Measurements from ENCODE around the gene CDKN3.
"Not testable (repeated sequence)": the region's sequence is repeated elsewhere in the genome, so short reads cannot be mapped to it uniquely, and the experiment has no call there.

CDKN3 gene

DNA sequence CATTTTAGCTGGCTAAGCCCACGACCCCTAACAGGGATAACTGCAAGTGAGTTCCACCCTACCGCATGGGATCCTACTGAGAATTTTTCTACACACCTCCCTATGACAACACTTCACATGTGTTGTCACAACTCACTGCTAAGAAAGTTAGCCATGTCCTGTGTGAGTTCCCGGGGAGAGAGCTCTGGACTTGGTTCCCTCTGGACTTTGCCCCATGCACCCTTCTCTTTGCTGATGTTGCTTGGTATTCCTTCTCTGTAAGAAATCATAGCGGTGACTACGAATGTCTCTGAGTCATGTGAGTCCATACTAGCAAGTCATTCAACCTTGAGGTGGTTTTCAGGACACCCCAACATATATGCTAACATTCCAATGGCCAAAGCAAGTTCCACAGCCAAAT, 9.5 kb upstream of the CDKN3 start:
- DNase-seq (ENCODE audit: low read depth): no peak
- TF ChIP-seq CTCF (IDR thresholded peaks at IDR 0.05; ENCODE audit: low read depth, low read length, missing control alignments): no peak
- no peak overlapping the region for H3K4me3 ChIP-seq (ENCODE audit: low read depth, low read length)

GRCh38 chr14:54392131-54392859, 4.5 kb upstream of the CDKN3 start:
- no peak for TF ChIP-seq CTCF (IDR thresholded peaks at IDR 0.05; ENCODE audit: low read depth, low read length, missing control alignments)
- no peak overlapping the region for H3K4me3 ChIP-seq (ENCODE audit: low read depth, low read length)
- no peak for DNase-seq (ENCODE audit: low read depth)

DNA sequence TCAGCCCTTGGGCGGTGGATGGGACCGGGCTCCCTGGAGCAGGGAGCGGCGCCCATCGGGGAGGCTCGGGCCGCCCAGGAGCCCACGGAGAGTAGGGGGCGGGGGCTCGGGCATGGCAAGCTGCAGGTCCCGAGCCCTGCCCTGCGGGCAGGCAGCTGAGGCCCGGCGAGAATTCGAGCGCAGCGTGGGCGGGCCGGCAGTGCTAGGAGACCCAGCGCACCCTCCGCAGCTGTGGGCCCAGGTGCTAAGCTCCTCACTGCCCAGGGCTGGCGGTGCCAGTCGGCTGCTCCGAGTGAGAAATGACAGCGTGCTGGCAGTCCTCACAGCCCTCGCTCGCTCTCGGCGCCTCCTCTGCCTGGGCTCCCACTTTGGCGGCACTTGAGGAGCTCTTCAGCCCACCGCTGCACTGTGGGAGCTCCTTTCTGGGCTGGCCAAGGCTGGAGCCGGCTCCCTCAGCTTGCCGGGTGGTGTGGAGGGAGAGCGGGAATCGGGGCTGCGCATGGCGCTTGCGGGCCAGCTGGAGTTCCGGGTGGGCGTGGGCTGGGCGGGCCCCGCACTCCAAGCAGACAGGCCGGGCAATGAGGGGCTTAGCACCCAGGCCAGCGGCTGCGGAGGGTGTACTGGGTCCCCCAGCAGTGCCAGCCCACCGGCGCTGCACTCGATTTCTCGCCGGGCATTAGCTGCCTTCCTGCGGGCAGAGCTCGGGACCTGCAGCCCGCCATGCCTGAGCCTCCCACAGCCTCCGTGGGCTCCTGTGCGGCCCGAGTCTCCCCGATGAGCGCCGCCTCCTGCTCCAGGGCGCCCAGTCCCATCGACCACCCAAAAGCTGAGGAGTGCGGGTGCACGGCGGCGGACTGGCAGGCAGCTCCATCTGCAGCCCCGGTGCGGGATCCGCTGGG, 3.6 kb upstream of the CDKN3 start:
- DNase-seq (ENCODE audit: low read depth); H3K4me3 ChIP-seq (ENCODE audit: low read depth, low read length): not testable (repeated sequence)

GRCh38 chr14:54394596-54394995, 2.2 kb upstream of the CDKN3 start:
- no peak for TF ChIP-seq CTCF (IDR thresholded peaks at IDR 0.05; ENCODE audit: low read depth, low read length, missing control alignments)
- no peak for DNase-seq (ENCODE audit: low read depth)
- H3K4me3 ChIP-seq (ENCODE audit: low read depth, low read length): no peak overlapping the region

GRCh38 chr14:54395284-54395683, 1.5 kb upstream of the CDKN3 start:
- no peak for TF ChIP-seq CTCF (IDR thresholded peaks at IDR 0.05; ENCODE audit: low read depth, low read length, missing control alignments)
- no peak for DNase-seq (ENCODE audit: low read depth)
- H3K4me3 ChIP-seq (ENCODE audit: low read depth, low read length): no peak overlapping the region

- TF ChIP-seq CTCF (IDR thresholded peaks at IDR 0.05; ENCODE audit: low read depth, low read length, missing control alignments): no peak
- no peak for DNase-seq (ENCODE audit: low read depth)
- no peak overlapping the region for H3K4me3 ChIP-seq (ENCODE audit: low read depth, low read length)
Measured at GRCh38 chr14:54395716-54396115, 1.1 kb upstream of the CDKN3 start.

DNA sequence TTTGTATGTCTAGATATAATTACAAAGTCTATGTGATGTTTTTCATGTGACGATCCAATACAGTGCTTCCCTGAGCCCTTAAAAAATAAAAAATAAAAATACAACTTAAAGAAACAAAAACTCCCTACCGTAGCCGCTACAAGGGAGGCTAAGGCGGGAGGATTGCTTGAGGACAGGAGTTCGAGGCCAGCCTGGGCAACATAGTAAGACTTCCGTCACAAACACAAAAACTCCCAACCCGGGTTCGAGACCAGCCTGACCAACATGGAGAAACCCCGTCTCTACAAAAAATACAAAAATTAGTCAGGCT, 669 bp upstream of the CDKN3 start:
- DNase-seq (ENCODE audit: low read depth): no peak
- no peak for TF ChIP-seq CTCF (IDR thresholded peaks at IDR 0.05; ENCODE audit: low read depth, low read length, missing control alignments)

More for the DNA sequence above, 669 bp upstream of the CDKN3 start:
- peak overlapping the region; percentile 58 for H3K4me3 ChIP-seq (ENCODE audit: low read depth, low read length)

Data from GM12864 (cell line).